ENCODE data around the gene ATRIP.

DNA sequence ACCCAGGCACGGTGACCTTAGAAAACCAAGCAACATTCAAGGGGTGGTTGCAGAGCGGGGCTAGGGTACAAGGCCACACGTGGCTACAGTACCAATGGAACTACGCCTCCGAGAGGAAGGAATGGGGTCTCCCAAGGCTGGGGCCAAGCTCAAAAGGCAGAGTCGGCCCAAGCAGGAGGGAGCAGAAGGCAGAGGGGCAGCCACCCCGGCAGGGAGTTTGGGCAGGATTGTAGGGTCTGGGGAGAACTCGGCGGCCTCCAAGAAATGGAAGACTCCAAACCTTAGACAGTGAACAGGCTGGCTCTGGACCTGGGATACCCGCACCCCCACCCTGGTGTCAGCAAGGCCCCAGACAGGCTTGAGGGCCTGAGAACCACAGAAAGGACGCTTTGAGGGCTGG lies 28.7 kb downstream of the ATRIP start:
- TF ChIP-seq CTCF (IDR thresholded peaks at IDR 0.05; ENCODE audit: poor library complexity, severe bottlenecking) (no peak), EP300 (conservative IDR thresholded peaks at IDR 0.05; ENCODE audit: poor library complexity, severe bottlenecking) (no peak), POLR2AphosphoS5 (IDR thresholded peaks at IDR 0.05) (no peak), EZH2 (IDR thresholded peaks at IDR 0.05; ENCODE audit: borderline replicate concordance, insufficient read depth, low read length, poor library complexity, severe bottlenecking) (no peak), REST (IDR thresholded peaks at IDR 0.05; ENCODE audit: borderline replicate concordance) (no peak), RAD21 (conservative IDR thresholded peaks at IDR 0.05) (no peak), SMC3 (conservative IDR thresholded peaks at IDR 0.05; ENCODE audit: poor library complexity) (no peak), TAF1 (IDR thresholded peaks at IDR 0.05; ENCODE audit: low read depth) (no peak), MXI1 (conservative IDR thresholded peaks at IDR 0.05; ENCODE audit: poor library complexity, severe bottlenecking) (no peak)

Measured in neural cell (in vitro differentiated cells).